Stimulated activated CD4-positive, alpha-beta T cell treated with anti-CD3 and anti-CD28 coated beads, Interleukin-2, amount 100 ng/mL, for 48 hours (primary cell): Measurements from ENCODE around the gene TAF11L14.
"Not testable (repeated sequence)": the region's sequence is repeated elsewhere in the genome, so short reads cannot be mapped to it uniquely, and the experiment has no call there.

Source experiments
- DNase-seq, 2 donors: peaks; one replicate each; pipeline ENCODE4 v3.0.0-alpha.2; 2020

TAF11L14 gene

DNA sequence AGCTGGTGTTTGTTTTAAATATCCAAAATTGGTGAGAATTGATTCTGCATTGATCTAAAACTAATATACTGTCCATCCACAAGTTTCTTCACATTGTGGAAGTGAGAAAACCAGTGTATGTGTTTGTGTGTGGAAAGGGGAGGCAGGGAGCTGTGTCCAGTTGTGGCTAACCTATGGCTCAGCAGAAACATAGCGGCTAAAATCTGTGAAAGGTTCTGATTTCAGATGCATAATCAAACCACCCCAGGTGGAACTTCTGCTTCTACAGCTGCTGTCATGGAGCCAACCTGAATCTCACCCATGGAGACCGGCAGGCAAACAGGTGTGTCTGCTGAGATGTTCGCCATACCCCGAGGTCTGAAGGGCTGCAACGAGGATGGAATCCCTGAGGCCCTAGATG lies at the start of gene TAF11L14:
Gene TAF11L14 (plus strand): TSS at position 301 of the 400 bp plus-strand sequence.
- no peak for DNase-seq

GRCh38 chr5:17585658-17586057 lies 48.6 kb upstream of the TAF11L14 start, which contains the start of gene TAF11L7:
Gene TAF11L7 (minus strand): TSS chr5:17585758.
- not testable (repeated sequence) for DNase-seq

GRCh38 chr5:17590860-17591259 lies 43.4 kb upstream of the TAF11L14 start, which contains the start of gene TAF11L8:
Gene TAF11L8 (minus strand): TSS chr5:17590960.
- DNase-seq = not testable (repeated sequence)

GRCh38 chr5:17594255-17594654 lies 40.0 kb upstream of the TAF11L14 start, which contains the start of gene TAF11L9:
Gene TAF11L9 (minus strand): TSS chr5:17594394.
- not testable (repeated sequence) for DNase-seq

DNA sequence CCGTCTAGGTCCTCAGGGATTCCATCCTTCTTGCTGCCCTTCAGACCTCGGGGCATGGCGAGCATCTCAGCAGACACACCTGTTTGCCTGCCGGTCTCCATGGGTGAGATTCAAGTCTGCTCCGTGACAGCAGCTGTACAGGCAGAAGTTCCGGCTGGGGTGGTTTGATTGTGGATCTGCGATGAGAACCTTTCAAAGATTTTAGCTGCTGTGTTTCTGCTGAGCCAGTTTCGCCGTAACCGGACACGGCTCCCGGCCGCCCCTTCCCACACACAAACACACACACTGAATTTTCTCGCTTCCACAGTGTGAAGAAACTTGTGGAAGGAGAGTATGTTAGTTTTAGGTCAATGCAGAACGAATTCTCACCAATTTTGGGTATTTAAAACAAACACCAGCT lies 36.5 kb upstream of the TAF11L14 start, which contains the start of gene TAF11L10:
Gene TAF11L10 (minus strand): TSS at position 101 of the 400 bp plus-strand sequence.
- not testable (repeated sequence) for DNase-seq

GRCh38 chr5:17603880-17604279 lies 30.4 kb upstream of the TAF11L14 start, which contains the start of gene TAF11L11:
Gene TAF11L11 (plus strand): TSS chr5:17604183.
- not testable (repeated sequence) for DNase-seq

GRCh38 chr5:17604951-17605350 lies 29.3 kb upstream of the TAF11L14 start:
- DNase-seq = no peak

GRCh38 chr5:17607461-17607860 lies 26.8 kb upstream of the TAF11L14 start:
- not testable (repeated sequence) for DNase-seq

DNA sequence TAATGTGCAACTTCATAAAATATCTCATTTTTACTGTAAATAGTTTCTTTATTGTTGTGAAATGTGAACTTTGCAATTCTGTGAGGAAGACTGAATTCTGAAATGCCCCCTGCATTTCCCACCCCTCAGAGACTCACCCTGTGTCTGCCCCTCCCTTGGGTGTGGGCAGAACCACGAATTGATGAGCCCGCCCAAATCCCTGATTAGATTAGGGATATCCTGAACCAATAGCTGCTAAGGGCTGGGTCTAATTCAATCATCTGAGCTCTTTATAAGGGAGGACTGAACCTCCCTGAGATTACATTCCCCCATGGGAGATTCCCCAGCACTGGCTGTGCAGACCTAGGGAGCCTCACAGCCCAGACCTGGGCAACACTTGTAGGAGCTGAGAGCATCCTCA lies 24.2 kb upstream of the TAF11L14 start, which contains the start of gene TAF11L12:
Gene TAF11L12 (plus strand): TSS at position 301 of the 400 bp plus-strand sequence.
- DNase-seq = not testable (repeated sequence)

DNA sequence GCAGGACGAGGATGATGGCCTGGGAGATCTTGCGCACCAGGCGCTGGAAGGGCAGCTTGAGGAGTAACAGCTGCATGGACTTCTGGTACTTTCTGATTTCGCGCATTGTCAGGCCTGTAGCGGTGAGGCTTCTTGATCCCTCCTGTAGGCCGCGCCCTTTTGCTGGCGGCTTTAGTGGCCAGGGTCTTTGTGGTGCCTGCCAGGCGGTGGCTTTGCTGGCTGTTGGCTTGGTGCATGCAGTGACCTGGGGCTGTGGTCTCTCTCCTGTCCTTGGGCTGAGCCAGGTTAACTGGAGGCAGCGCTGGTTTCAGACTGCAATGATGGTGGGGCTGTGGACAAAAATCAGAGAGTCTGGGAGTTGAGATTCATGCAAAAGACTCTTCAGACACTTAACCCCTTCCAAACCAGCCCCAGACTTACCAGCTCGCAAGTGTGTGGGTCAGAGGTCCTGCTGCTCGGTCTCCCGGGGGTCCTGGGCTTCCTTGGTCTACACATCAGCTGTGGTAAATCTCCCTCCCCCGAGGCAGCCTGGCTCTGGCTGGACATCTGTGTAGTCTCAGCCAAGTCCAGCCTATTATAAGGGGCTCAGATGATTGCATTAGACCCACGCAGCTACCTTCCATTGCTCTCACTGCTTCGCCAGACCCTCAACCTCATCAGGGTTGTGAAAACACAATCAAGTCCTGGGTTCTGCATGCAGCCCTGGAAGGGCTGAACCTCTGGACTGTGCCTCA lies 19.2 kb upstream of the TAF11L14 start:
- DNase-seq = no peak

GRCh38 chr5:17619354-17619753 lies 14.9 kb upstream of the TAF11L14 start:
- no peak for DNase-seq

GRCh38 chr5:17620627-17621026 lies 13.6 kb upstream of the TAF11L14 start:
- DNase-seq = no peak

- DNase-seq = no peak
Measured at GRCh38 chr5:17625686-17626085, 8.6 kb upstream of the TAF11L14 start.

- DNase-seq = not testable (repeated sequence)
Measured at GRCh38 chr5:17631788-17632187, 2.5 kb upstream of the TAF11L14 start, which contains the start of gene TAF11L13. Gene TAF11L13 (plus strand): TSS chr5:17632088.

- DNase-seq = not testable (repeated sequence)
Measured at GRCh38 chr5:17649232-17649631, 15.0 kb downstream of the TAF11L14 start.

GRCh38 chr5:17655201-17655759 lies 21.0 kb downstream of the TAF11L14 start:
- not testable (repeated sequence) for DNase-seq

GRCh38 chr5:17655921-17656320 lies 21.7 kb downstream of the TAF11L14 start:
- no peak for DNase-seq

DNA sequence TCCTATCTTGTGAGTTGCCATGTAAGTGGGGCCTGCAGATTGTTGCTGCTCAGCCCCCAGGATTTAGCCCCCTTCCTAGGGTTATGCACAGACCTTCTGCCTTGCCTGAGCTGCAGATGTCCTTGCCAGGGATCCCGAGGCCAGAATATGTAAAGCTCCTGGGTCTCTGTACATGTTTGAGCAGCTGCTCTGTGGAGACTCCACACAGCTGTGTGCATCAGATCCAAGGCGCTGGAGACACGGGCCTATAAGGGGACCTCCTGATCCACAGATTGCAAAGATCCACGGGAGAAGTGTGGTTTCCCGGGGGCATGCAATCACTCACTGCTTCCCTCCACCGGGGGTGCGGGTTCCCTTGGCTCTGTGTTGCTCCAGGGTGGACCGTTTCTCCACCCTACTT lies 28.9 kb downstream of the TAF11L14 start:
- no peak for DNase-seq

GRCh38 chr5:17665836-17666235 lies 31.6 kb downstream of the TAF11L14 start:
- DNase-seq = no peak

DNA sequence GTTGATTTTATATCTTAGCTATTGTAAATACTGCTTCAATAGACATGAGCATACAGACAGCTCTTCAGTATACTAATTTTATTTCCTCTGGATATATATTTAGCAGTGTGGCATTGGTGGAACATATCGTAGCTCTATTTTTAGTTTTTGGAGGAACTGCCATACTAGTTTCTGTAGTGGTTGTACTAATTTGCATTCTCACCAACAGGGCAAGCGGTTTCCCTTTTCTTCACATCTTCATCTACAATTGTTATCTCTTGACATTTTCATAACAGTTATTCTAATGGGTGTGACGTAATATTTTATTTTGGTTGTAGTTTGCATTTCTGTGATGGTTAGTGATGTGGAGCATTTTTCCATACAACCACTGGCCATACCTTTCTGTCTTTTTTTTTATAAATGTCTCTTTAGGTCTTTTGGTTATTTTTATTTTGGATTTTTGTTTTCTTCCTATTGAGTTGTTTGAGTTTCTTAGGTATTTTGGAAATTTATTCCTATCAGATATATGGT lies 32.5 kb downstream of the TAF11L14 start:
- no peak for DNase-seq

DNA sequence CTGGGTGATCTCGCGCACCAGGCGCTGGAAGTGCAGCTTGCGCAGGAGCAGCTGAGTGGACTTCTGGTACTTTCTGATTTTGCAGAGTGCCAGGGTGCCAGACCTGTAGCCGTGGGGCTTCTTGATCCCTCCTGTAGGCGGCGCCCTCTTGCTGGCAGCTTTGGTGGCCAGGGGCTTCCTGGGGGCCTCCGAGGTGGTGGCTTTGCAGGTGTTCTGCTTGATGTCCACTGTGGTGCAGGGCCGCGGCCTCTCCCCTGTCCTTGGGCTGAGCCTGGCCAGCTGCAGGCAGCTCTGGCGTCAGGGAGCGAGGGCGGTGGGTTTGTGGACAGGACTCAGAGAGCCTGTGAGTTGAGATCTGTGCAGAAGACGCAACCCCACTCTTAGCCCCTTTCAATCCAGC lies 36.1 kb downstream of the TAF11L14 start:
- no peak for DNase-seq

DNA sequence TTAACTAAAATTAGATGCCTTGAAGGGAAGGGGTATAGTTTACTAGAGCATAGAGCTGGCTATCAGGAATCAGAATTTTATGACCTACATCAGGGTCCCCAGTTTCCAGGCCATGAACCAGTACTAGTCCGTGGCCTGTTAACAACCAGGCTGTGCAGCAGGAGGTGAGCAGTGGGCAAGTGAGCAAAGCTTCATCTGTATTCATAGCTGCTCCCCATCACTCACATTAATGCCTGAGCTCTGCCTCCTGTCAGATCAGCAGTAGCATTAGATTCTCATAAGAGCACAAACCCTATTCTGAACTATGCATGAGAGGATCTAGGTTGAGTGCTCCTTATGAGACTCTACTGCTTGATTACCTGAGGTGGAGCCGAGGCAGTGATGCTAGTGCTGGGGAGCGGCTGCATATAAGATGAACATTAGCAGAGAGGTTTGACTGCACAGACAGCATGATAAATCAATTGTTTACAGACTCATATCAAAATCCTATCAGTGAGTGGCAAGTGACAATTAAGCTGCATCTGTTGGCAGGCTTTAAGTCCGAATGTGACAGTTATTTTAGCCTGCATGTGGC lies 44.6 kb downstream of the TAF11L14 start:
- no peak for DNase-seq

- DNase-seq = no peak
Measured at GRCh38 chr5:17679597-17680203, 45.4 kb downstream of the TAF11L14 start.
